Naive thymus-derived CD8-positive, alpha-beta T cell (primary cell): ENCODE data around the gene AKTIP. TPM values are rescaled to one million over a fixed set of nuclear protein-coding genes. Genes with fewer than 3 reads are reported as not detected.
"Not testable (repeated sequence)": the region's sequence is repeated elsewhere in the genome, so short reads cannot be mapped to it uniquely, and the experiment has no call there.

ENCODE experiments used
- ATAC-seq, 2 donors: fragments of 150-1000 bp; cut with Tn5 transposase in 1 of 2; sonication (Bioruptor Pico), chemical (Tn5 transposase) in 1 of 2; 1 replicate in 1 of 2; 2 replicates in 1 of 2; pipeline ENCODE4 v1.10.0; 2021; ENCODE audit warnings: mild to moderate bottlenecking in 2 of 2, moderate library complexity in 2 of 2
- POLR2A ChIA-PET: fragments of 350-600 bp; sonication (Branson Sonifier 250); formaldehyde crosslinking; loops from one replicate; lab custom pipeline; 2021; ENCODE audit warnings: antibody characterized with exemption; lab: Charles Lee
- DNase-seq, 10 donors: peaks; one replicate each; pipeline versions ENCODE4 v3.0.0 to v3.0.0-alpha.2; 2020 to 2022
- H3K27ac Mint-ChIP-seq, 10 donors: one replicate each; pipeline ENCODE4 v1.8.0; 2020 to 2022; ENCODE audit warnings: mild to moderate bottlenecking in 10 of 10, mixed read lengths in 10 of 10, moderate library complexity in 4 of 10, inconsistent platforms in 1 of 10
- H3K27me3 Mint-ChIP-seq, 5 donors: one replicate each; pipeline ENCODE4 v1.8.0; 2021 to 2022; ENCODE audit warnings: mixed read lengths in 5 of 5
- H3K36me3 Mint-ChIP-seq, 3 donors: one replicate each; pipeline ENCODE4 v1.8.0; 2020 to 2022; ENCODE audit warnings: mixed read lengths in 3 of 3, mild to moderate bottlenecking in 2 of 3, inconsistent platforms in 1 of 3
- H3K4me1 Mint-ChIP-seq, 4 donors: one replicate each; pipeline ENCODE4 v1.8.0; 2021 to 2022; ENCODE audit warnings: mixed read lengths in 4 of 4
- H3K4me3 Mint-ChIP-seq, 10 donors: one replicate each; pipeline ENCODE4 v1.8.0; 2020 to 2022; ENCODE audit warnings: mild to moderate bottlenecking in 10 of 10, mixed read lengths in 10 of 10, moderate library complexity in 6 of 10, inconsistent platforms in 1 of 10
- H3K9me3 Mint-ChIP-seq, 9 donors: one replicate each; pipeline ENCODE4 v1.8.0; 2020 to 2022; ENCODE audit warnings: mixed read lengths in 9 of 9, mild to moderate bottlenecking in 3 of 9, inconsistent platforms in 1 of 9, moderate library complexity in 1 of 9
- polyA plus RNA-seq, 3 donors: library from polyadenylated mRNA; unstranded; fragments of 300-500 nt; fragmentation: Illumina TruSeq; gene quantifications; one replicate each; pipeline ENCODE4 v1.2.3, GENCODE V29; 2021
- total RNA-seq, 8 experiments: library from RNA in 2 of 8; stranded (reverse) in 2 of 8; gene quantifications; one replicate each; pipeline ENCODE4 v1.2.3 and lab custom pipeline; 2021 to 2026

The AKTIP gene
- total and polyA plus RNA-seq, 5 experiments from 2014 or later = 60.3 to 159 (median 124) TPM

DNA sequence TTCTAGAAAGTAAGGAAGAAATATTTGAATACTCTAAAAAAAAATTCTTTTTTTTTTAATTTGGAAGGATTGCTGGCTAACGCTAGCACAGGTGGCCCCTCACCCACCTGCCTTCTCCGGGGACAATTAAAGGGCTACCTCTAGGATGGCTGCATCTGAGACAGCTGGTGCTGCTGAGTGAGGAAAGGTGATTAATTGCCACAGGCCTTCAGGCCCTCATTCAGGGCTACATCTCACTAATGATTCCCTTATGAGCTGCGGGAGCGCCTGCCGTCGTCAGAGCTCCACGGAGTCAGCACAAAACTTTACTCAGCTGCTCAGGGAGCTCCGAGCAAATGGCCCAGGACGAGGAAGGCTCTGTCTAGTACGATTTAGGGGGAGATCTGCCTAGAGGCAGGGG lies 27.0 kb upstream of the AKTIP start:
- H3K27me3 Mint-ChIP-seq = peaks cover 0 to 12% (median 3%) of the 10 kb centered on the region in 5 donors
- POLR2A ChIA-PET = no interaction called here
- no peak overlapping the region for H3K27ac Mint-ChIP-seq

DNA sequence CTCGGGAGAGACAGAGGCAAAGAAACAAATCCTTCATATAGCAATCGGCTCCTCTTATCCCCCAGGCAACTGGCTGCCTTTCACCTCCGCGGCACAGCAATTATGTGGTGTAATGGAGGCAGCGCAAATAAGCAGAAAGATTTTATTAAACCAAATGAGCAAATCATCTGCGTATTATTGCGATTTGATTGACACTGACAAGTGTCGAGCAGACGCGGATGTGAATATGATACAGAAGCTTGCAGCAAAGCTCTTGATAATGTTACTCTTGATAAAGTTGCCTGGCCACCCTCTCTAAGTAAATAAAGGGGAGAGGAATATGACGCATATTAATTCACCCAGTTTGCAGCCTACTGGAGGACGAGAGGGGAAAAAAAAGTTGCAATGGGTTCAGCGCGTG lies 26.5 kb upstream of the AKTIP start:
- peaks cover 0 to 12% (median 3%) of the 10 kb centered on the region in 5 donors for H3K27me3 Mint-ChIP-seq
- no peaks in the 10 kb centered on the region for H3K36me3 Mint-ChIP-seq
- DNase-seq (no peak), ATAC-seq (no peak)
- no peak overlapping the region for H3K27ac Mint-ChIP-seq
- no peaks in the 10 kb centered on the region for H3K9me3 Mint-ChIP-seq
- POLR2A ChIA-PET = no interaction called here
- no peak overlapping the region for H3K4me3 Mint-ChIP-seq
- peaks cover 0 to 4% (median 2%) of the 10 kb centered on the region in 4 donors for H3K4me1 Mint-ChIP-seq

More for the DNA sequence above, 27.0 kb upstream of the AKTIP start:
- DNase-seq (no peak), ATAC-seq (no peak)
- Mint-ChIP-seq H3K4me3 (no peak overlapping the region), H3K36me3 (no peaks in the 10 kb centered on the region), H3K4me1 (peaks cover 0 to 4% (median 2%) of the 10 kb centered on the region in 4 donors), H3K9me3 (no peaks in the 10 kb centered on the region)

DNA sequence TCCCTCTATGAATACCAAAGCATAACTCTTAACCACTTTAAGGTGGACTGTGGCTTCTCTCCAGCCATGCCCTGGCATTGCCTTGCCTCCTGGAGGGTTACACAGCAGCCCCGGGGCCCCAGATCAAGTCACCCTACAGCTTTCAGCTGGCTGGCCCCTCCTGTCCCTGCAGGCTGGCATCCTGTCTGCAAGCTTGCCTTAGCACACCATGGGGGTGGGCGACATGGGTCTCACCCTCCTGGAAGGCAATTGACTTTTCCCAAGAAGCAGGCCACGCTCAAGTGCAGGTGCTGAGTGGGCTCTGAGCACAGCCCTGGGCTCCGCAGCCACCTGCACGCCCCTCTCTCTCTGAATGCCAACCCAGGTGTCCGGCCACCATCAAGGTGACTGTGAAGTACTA lies 25.8 kb upstream of the AKTIP start:
- DNase-seq = no peak
- peaks cover 0 to 17% (median 6%) of the 10 kb centered on the region in 5 donors for H3K27me3 Mint-ChIP-seq
- H3K27ac Mint-ChIP-seq = no peak overlapping the region
- no peak overlapping the region for H3K4me3 Mint-ChIP-seq
- POLR2A ChIA-PET = no interaction called here
- no peaks in the 10 kb centered on the region for H3K36me3 Mint-ChIP-seq
- no peak for ATAC-seq
- H3K4me1 Mint-ChIP-seq = peaks cover 0 to 2% (median 0%) of the 10 kb centered on the region in 4 donors
- H3K9me3 Mint-ChIP-seq = no peaks in the 10 kb centered on the region

DNA sequence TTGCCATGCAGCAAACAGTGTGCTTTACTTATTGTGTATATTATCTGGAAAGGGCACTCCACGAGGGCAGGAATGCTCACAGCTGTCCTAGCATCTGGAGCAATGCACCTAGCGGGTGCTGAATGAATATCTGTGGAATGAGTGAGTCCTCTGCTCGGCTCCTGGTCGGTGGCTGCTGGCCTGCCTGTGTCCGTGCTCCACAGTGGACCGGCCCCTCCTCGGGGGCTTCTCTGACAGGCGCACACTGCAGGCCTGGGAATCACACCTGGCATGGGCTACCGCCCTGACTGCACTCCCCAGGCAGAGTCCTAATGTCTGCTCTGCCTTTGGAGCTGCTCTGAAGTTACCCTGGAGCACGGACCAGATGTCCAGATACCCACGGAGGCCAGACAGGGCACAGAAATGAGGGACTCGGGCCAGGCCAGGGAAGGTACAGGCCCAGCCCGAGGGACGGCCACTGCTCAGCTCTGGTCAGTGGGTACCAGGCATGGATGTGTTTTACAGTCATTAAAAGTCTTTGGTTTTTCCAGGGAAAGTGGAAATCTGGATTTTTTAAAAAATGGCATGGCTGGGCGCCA lies 21.1 kb upstream of the AKTIP start:
- Mint-ChIP-seq H3K27ac (peak overlapping the region in 2 of 10 donors; percentile 10 to 31), H3K9me3 (no peaks in the 10 kb centered on the region)

DNA sequence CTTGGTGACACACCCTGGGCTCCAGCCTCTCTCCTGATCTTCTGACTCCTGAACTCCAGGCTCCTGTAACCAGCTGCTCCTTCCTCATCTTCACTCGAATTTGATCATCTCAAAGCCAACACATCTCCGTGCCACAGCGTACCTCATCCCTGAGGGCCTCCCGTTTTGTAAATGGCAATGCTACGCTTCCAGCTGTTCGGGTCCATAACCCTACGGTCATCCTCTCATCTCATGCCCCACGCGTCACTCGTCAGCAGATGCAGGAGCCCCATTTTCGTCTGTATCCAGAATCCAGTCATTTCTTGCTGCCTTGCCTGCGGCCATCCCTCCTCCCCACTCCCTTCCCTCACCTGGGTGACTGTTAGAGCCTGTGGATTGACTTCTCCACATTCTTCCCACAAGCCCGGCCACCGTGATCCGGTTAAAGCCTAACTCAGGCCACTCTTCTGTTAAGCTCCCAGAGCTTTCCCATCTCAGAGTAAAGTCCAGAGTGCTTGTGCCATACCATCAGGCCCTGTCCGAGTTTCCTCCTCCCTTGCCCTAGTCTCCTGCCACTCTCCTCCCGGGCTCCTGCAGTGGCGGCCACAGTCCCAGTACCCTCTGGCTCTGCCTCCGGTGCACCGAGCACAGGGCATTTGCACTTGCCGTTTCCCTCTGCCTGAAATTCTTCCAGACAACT lies 20.3 kb upstream of the AKTIP start:
- POLR2A ChIA-PET = no interaction called here
- Mint-ChIP-seq H3K27me3 (peaks cover 4 to 33% (median 21%) of the 10 kb centered on the region in 5 donors), H3K27ac (peak overlapping the region in 3 of 10 donors; percentile 31 to 78 (median 32)), H3K9me3 (no peaks in the 10 kb centered on the region), H3K36me3 (no peaks in the 10 kb centered on the region), H3K4me1 (peaks cover 21 to 28% (median 26%) of the 10 kb centered on the region in 4 donors), H3K4me3 (no peak overlapping the region)
- ATAC-seq (no peak), DNase-seq (no peak)

More for the DNA sequence above, 21.1 kb upstream of the AKTIP start:
- peaks cover 15 to 20% (median 19%) of the 10 kb centered on the region in 4 donors for H3K4me1 Mint-ChIP-seq
- no peak for DNase-seq
- peaks cover 4 to 32% (median 21%) of the 10 kb centered on the region in 5 donors for H3K27me3 Mint-ChIP-seq
- ATAC-seq = no peak
- no peaks in the 10 kb centered on the region for H3K36me3 Mint-ChIP-seq
- no peak overlapping the region for H3K4me3 Mint-ChIP-seq
- POLR2A ChIA-PET = no interaction called here

DNA sequence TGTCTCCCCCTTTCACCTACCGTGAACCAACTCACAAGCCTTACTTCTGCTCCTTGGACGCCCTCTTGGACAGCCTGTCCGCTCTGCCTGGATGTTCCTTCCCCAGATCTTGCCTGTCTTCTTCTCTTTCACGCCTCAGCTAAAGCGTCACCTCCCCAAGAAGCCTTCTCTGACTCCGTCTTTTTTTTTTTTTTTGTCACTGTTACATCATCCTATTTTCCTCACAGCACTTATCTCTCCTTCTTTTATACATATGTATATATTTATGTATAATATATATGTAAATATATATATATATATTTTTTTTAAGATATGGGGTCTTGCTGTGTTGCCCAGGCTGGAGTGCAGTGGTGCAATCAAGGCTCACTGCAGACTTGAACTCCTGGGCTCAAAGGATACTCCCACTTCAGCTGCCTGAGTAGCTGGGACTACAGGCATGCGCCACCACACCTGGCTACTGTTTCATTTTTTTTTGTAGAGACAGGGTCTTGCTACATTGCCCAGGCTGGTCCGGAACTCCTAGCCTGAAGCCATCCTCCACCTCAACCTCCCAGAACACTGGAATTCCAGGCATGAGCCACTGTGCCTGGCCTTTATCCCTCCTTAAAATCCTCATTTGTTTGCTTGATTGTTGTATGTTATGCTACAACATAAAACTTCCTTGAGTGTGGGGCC lies 16.5 kb upstream of the AKTIP start:
- Mint-ChIP-seq H3K4me1 (peaks cover 28 to 55% (median 52%) of the 10 kb centered on the region in 4 donors), H3K36me3 (no peaks in the 10 kb centered on the region), H3K27ac (peak overlapping the region in 9 of 10 donors; percentile 51 to 93 (median 86)), H3K4me3 (peak overlapping the region; percentile 68 to 87 (median 77)), H3K9me3 (no peaks in the 10 kb centered on the region), H3K27me3 (peaks cover 4 to 55% (median 18%) of the 10 kb centered on the region in 5 donors)
- DNase-seq (no peak), ATAC-seq (peak; percentile 5 to 12)
- POLR2A ChIA-PET = interaction anchor here (0.5 to 2.4 kb wide), 4 partner anchors 16 to 374 kb away, joined by 3 to 13 read pairs (median 3); partner anchors contain the start of gene AKTIP

DNA sequence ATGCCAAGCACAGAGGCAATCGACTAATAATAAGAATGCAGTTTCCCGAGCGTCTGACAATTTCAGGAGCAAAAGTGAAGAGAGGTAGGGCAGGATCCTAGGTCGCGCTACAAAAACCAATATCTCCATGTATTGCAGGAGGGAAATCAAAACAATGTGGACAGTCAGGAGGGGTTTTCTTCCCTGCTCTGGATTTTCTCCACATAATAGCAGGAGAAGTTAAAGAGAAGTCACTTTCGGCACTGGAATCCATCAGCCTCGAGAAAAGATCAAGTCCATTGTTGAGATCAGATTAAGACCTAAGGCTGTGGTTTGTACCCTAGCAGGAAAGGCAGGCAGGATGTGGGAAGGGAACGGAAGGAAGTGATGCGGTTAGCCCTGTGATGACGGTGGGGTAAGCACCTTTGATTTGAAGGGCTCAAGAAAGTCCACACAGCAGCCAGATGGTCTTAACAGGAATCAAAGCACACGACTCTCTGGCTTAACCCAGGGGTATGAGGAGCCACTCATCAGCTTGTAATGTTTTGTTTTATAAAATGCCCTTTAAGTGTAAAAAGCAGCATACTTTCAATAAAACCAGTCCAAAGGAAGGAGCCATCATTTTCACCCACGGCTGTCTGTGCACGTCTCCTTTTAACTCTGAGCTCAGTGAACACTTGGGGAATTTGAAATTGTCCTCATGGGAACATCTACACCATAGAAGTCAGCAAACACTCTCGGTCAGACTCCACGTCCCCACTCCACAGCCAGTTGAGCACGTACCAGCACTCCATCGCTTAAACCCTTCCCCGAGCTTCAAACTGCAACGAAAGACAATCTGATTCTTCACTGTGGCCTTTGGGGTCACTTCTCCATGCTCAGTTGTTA lies 15.8 kb upstream of the AKTIP start:
- H3K27me3 Mint-ChIP-seq = peaks cover 5 to 61% (median 16%) of the 10 kb centered on the region in 5 donors
- H3K4me3 Mint-ChIP-seq = peak overlapping the region; percentile 68 to 87 (median 77)
- peak; percentile 28 to 89 (median 78) for DNase-seq
- peak; percentile 87 to 96 for ATAC-seq
- H3K4me1 Mint-ChIP-seq = peaks cover 29 to 59% (median 56%) of the 10 kb centered on the region in 4 donors
- peak overlapping the region; percentile 51 to 93 (median 84) for H3K27ac Mint-ChIP-seq
- peaks cover 0 to 4% (median 3%) of the 10 kb centered on the region in 3 donors for H3K36me3 Mint-ChIP-seq
- peaks cover 0 to 6% (median 0%) of the 10 kb centered on the region in 9 donors for H3K9me3 Mint-ChIP-seq
- POLR2A ChIA-PET = interaction anchor here (0.6 to 2.4 kb wide), 3 partner anchors 15 to 69 kb away, joined by 3 to 13 read pairs (median 4); partner anchors contain the start of gene AKTIP

DNA sequence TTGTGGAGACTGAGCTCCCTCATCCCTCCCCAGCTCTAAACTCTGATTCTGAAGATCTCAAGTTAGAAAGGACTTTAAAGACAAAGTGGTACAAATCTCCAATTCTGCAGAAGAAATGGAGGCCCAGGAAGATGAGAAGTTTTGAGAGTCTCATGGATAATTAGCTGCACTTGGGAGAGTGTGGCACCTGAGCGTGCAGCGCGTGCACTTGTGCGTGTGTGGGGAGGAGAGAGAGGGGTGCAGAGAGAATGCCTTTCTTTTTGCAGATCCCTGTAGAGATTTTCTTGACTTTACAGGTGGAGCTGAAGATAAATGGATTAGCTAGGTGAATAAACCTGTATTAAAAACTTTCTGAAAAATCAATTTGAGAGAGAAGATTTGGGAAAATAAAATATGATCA lies 14.8 kb upstream of the AKTIP start:
- Mint-ChIP-seq H3K4me3 (peak overlapping the region; percentile 54 to 87 (median 77)), H3K27ac (peak overlapping the region in 9 of 10 donors; percentile 17 to 90 (median 72)), H3K36me3 (peaks cover 0 to 4% (median 3%) of the 10 kb centered on the region in 3 donors), H3K27me3 (peaks cover 0 to 51% (median 8%) of the 10 kb centered on the region in 5 donors), H3K9me3 (peaks cover 0 to 6% (median 0%) of the 10 kb centered on the region in 9 donors), H3K4me1 (peaks cover 29 to 57% (median 55%) of the 10 kb centered on the region in 4 donors)
- POLR2A ChIA-PET = interaction anchor here (0.7 to 2.4 kb wide), 3 partner anchors 14 to 152 kb away, joined by 3 to 13 read pairs (median 4); partner anchors contain the start of gene AKTIP
- ATAC-seq (no peak), DNase-seq (no peak)

DNA sequence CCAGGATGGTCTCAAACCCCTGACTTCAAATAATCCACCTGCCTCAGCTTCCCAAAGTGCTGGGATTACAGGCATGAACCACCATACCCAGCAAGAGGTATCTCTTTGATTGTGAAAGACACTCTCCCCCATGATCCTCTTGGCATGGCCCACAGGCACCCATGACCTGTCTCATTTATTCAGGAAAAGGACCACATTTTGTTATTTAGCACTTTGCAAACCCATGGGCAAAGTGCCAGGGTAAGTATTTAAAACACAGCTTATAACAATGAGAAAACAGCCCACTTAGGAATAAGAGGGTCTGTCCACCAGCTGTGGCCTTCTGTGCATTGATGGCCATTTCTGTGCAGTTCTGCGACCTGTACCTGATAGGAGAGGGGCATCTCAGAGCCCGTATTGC lies 12.8 kb upstream of the AKTIP start:
- H3K4me1 Mint-ChIP-seq = peaks cover 29 to 61% (median 59%) of the 10 kb centered on the region in 4 donors
- DNase-seq (no peak), ATAC-seq (no peak)
- peaks cover 0 to 4% (median 3%) of the 10 kb centered on the region in 3 donors for H3K36me3 Mint-ChIP-seq
- peaks cover 2 to 43% (median 6%) of the 10 kb centered on the region in 5 donors for H3K27me3 Mint-ChIP-seq
- POLR2A ChIA-PET = interaction anchor here (0.8 to 1.2 kb wide), 2 partner anchors 17 to 81 kb away, joined by 3 read pairs; no protein-coding TSS in a partner anchor
- peak overlapping the region in 2 of 10 donors; percentile 2 to 43 for H3K4me3 Mint-ChIP-seq
- H3K9me3 Mint-ChIP-seq = peaks cover 0 to 9% (median 0%) of the 10 kb centered on the region in 9 donors
- no peak overlapping the region for H3K27ac Mint-ChIP-seq

DNA sequence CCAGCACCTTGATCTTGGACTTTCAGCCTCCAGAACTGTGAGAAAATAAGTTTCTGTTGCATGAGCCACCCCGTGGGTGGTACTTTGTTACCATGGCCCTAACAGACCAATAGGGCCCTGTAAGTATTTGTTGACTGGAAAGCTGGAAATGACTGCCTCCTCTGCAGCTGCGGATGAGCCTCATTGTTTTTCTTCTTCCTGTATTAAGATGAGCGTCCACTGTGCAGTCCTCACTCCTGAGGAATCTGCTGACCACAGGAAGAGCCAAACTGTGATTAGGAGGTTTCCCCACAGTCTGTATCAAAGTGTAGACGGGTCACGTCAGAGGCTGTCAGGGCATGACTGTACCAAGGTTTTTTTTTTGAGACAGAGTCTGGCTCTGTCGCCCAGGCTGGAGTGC lies 12.2 kb upstream of the AKTIP start:
- H3K4me3 Mint-ChIP-seq = no peak overlapping the region
- POLR2A ChIA-PET = interaction anchor here (0.8 to 1.2 kb wide), 2 partner anchors 17 to 81 kb away, joined by 3 read pairs; no protein-coding TSS in a partner anchor
- ATAC-seq = no peak
- no peak for DNase-seq
- peaks cover 2 to 43% (median 4%) of the 10 kb centered on the region in 5 donors for H3K27me3 Mint-ChIP-seq
- H3K27ac Mint-ChIP-seq = no peak overlapping the region
- H3K4me1 Mint-ChIP-seq = peaks cover 28 to 64% (median 62%) of the 10 kb centered on the region in 4 donors
- peaks cover 0 to 9% (median 0%) of the 10 kb centered on the region in 9 donors for H3K9me3 Mint-ChIP-seq
- peaks cover 0 to 4% (median 3%) of the 10 kb centered on the region in 3 donors for H3K36me3 Mint-ChIP-seq

DNA sequence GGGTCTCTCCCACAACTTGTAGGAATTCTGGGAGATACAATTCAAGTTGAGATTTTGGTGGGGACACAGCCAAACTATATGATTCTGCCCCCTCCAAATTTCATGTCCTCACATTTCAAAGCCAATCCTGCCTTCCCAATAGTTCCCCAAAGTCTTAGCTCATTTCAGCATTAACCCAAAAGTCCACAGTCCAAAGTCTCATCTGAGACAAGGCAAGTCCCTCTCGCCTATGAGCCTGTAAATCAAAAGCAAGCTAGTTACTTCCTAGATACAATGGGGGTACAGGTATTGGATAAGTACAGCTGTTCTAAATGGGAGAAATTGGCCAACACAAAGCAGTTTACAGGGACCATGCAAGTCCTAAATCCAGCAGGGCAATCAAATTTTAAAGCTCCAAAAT lies 9.8 kb upstream of the AKTIP start:
- ATAC-seq, H3K36me3 Mint-ChIP-seq, DNase-seq, H3K27ac Mint-ChIP-seq, H3K9me3 Mint-ChIP-seq, POLR2A ChIA-PET, H3K4me3 Mint-ChIP-seq: not testable (repeated sequence)
- Mint-ChIP-seq H3K27me3 (peaks cover 0 to 31% (median 3%) of the 10 kb centered on the region in 5 donors), H3K4me1 (peaks cover 11 to 44% (median 43%) of the 10 kb centered on the region in 4 donors)
